MCF 10A (cell line): ENCODE results near the gene DXO. TPM values are rescaled to one million over a fixed set of nuclear protein-coding genes. Genes with fewer than 3 reads are reported as not detected.
"Not testable (repeated sequence)": the region's sequence is repeated elsewhere in the genome, so short reads cannot be mapped to it uniquely, and the experiment has no call there.

Source experiments
- BruUV-seq: library from RNA; stranded (reverse); fragments of 400-500 nt; replicated peaks from 2 replicates; lab custom pipeline; 2021; lab: Mats Ljungman, UMichigan
- CTCF ChIA-PET: fragments of 300-600 bp; sonication (Branson Sonifier 250); formaldehyde crosslinking; extraction: SDS; loops from one replicate; lab custom pipeline; 2021; ENCODE audit warnings: antibody characterized with exemption, inconsistent platforms; lab: Yijun Ruan, JAX
- POLR2A ChIA-PET: fragments of 300-600, 350-650 bp; sonication (Branson Sonifier 250); formaldehyde crosslinking; extraction: SDS; loops from one replicate; lab custom pipeline; 2020; ENCODE audit warnings: antibody characterized with exemption, inconsistent platforms; lab: Yijun Ruan, JAX
- DNase-seq: peaks from one replicate; pipeline ENCODE4 v3.0.0-alpha.2; 2018; ENCODE audit not compliant: unreplicated experiment
- H3K27ac Mint-ChIP-seq: one replicate; pipeline ENCODE4 v1.8.0; 2022; ENCODE audit warnings: mild to moderate bottlenecking, low read depth, mixed read lengths; ENCODE audit not compliant: unreplicated experiment
- H3K27me3 Mint-ChIP-seq: one replicate; pipeline ENCODE4 v1.8.0; 2022; ENCODE audit warnings: mixed read lengths; ENCODE audit not compliant: insufficient read depth, unreplicated experiment
- H3K36me3 Mint-ChIP-seq: one replicate; pipeline ENCODE4 v1.8.0; 2022; ENCODE audit warnings: mild to moderate bottlenecking, moderate library complexity, mixed read lengths; ENCODE audit not compliant: insufficient read depth, unreplicated experiment
- H3K4me1 Mint-ChIP-seq: one replicate; pipeline ENCODE4 v1.8.0; 2022; ENCODE audit warnings: mixed read lengths; ENCODE audit not compliant: insufficient read depth, unreplicated experiment
- H3K4me3 Mint-ChIP-seq: one replicate; pipeline ENCODE4 v1.8.0; 2022; ENCODE audit warnings: mild to moderate bottlenecking, moderate library complexity, mixed read lengths; ENCODE audit not compliant: unreplicated experiment
- H3K9me3 Mint-ChIP-seq: one replicate; pipeline ENCODE4 v1.8.0; 2022; ENCODE audit warnings: mixed read lengths; ENCODE audit not compliant: unreplicated experiment
- CTCF ChIP-seq: fragments of 200-600 bp; IDR thresholded peaks from one replicate; pipeline ENCODE4 v1.8.0; 2022; ENCODE audit warnings: antibody characterized with exemption, mild to moderate bottlenecking; ENCODE audit not compliant: unreplicated experiment
- intact Hi-C: fragments of 100-400 bp; cut with micrococcal nuclease; formaldehyde crosslinking; loops from 2 replicates; pipeline ENCODE4 v1.14.1; 2022
- total RNA-seq: library from RNA; stranded (reverse); gene quantifications from 2 replicates; pipeline ENCODE4 v1.2.3, GENCODE V29; 2022

The DXO gene
- total RNA-seq, 1 experiment from 2014 or later, result 41.4 TPM

- TF ChIP-seq CTCF, result no peak
- ChIA-PET POLR2A (no interaction called here), CTCF (interaction anchor here (0.5 to 1.7 kb wide), 3 partner anchors 17 to 247 kb away, joined by 3 to 8 read pairs (median 4); no protein-coding TSS in a partner anchor)
- H3K36me3 Mint-ChIP-seq, result no peaks in the 10 kb centered on the region
- DNase-seq, result no peak
- H3K4me1 Mint-ChIP-seq, result no peaks in the 10 kb centered on the region
- H3K27ac Mint-ChIP-seq, result no peak overlapping the region
- no TSS peak for BruUV-seq
- intact Hi-C loops, result no loop called here
- no peaks in the 10 kb centered on the region for H3K27me3 Mint-ChIP-seq
- no peak overlapping the region for H3K4me3 Mint-ChIP-seq
- H3K9me3 Mint-ChIP-seq, result no peaks in the 10 kb centered on the region
Observed at GRCh38 chr6:31935021-31935420, 36.9 kb downstream of the DXO start.

- Mint-ChIP-seq H3K27me3 (no peaks in the 10 kb centered on the region), H3K27ac (no peak overlapping the region), H3K9me3 (no peaks in the 10 kb centered on the region), H3K4me1 (no peaks in the 10 kb centered on the region), H3K4me3 (no peak overlapping the region), H3K36me3 (no peaks in the 10 kb centered on the region)
- ChIA-PET CTCF (no interaction called here), POLR2A (no interaction called here)
- TF ChIP-seq CTCF, result no peak
- BruUV-seq, result no TSS peak
- no peak for DNase-seq
- intact Hi-C loops, result no loop called here
Observed at GRCh38 chr6:31933537-31933936, 38.4 kb downstream of the DXO start.

- H3K27me3 Mint-ChIP-seq, H3K27ac Mint-ChIP-seq, CTCF ChIA-PET, intact Hi-C loops, POLR2A ChIA-PET, H3K36me3 Mint-ChIP-seq, H3K4me3 Mint-ChIP-seq, BruUV-seq, DNase-seq, H3K9me3 Mint-ChIP-seq, H3K4me1 Mint-ChIP-seq: not testable (repeated sequence)
Observed at GRCh38 chr6:31932137-31932536, 39.8 kb downstream of the DXO start.

- no TSS peak for BruUV-seq
- no peaks in the 10 kb centered on the region for H3K36me3 Mint-ChIP-seq
- TF ChIP-seq CTCF, result no peak
- intact Hi-C loops, result no loop called here
- ChIA-PET POLR2A (interaction anchor here (0.7 kb wide), 1 partner anchor 228 kb away, joined by 3 read pairs; the partner anchor contains the start of gene ABHD16A), CTCF (no interaction called here)
- no peak for DNase-seq
- no peak overlapping the region for H3K4me3 Mint-ChIP-seq
- no peak overlapping the region for H3K27ac Mint-ChIP-seq
- no peaks in the 10 kb centered on the region for H3K9me3 Mint-ChIP-seq
- no peaks in the 10 kb centered on the region for H3K27me3 Mint-ChIP-seq
- H3K4me1 Mint-ChIP-seq, result no peaks in the 10 kb centered on the region
Observed at GRCh38 chr6:31930962-31931361, 41.0 kb downstream of the DXO start.

- CTCF ChIA-PET, result no interaction called here
- intact Hi-C loops, result no loop called here
- Mint-ChIP-seq H3K4me3 (no peak overlapping the region), H3K9me3 (no peaks in the 10 kb centered on the region), H3K36me3 (no peaks in the 10 kb centered on the region), H3K27ac (no peak overlapping the region), H3K4me1 (no peaks in the 10 kb centered on the region), H3K27me3 (no peaks in the 10 kb centered on the region)
- no peak for TF ChIP-seq CTCF
- no peak for DNase-seq
- no TSS peak for BruUV-seq
- POLR2A ChIA-PET, result interaction anchor here (0.6 to 0.7 kb wide), 2 partner anchors 10 to 22 kb away, joined by 3 to 5 read pairs; no protein-coding TSS in a partner anchor
Observed at GRCh38 chr6:31928672-31928939, 43.3 kb downstream of the DXO start.
